Astrocyte (in vitro differentiated cells and primary cell): ENCODE measurements around the gene COPRS. TPM values are rescaled to one million over a fixed set of nuclear protein-coding genes. Genes with fewer than 3 reads are reported as not detected.
"Not testable (repeated sequence)": the region's sequence is repeated elsewhere in the genome, so short reads cannot be mapped to it uniquely, and the experiment has no call there.

ENCODE experiments used
- DNase-seq: peaks from one replicate; pipeline ENCODE4 v3.0.0-alpha.2; 2010; ENCODE audit warnings: low read depth
- FAIRE-seq: peaks from 2 replicates; lab custom pipeline; 2011; peaks lifted over from hg19 to GRCh38; lab: Jason Lieb, UNC
- H2AFZ ChIP-seq: 2 replicates; pipeline ENCODE4 v1.6.0; 2012; ENCODE audit warnings: low read depth, low read length, inconsistent platforms
- H3K27ac ChIP-seq: 2 replicates; pipeline ENCODE4 v1.5.1; 2011; ENCODE audit warnings: low read depth, low read length, inconsistent platforms
- H3K27me3 ChIP-seq: 2 replicates; pipeline ENCODE4 v1.6.0; 2011; ENCODE audit warnings: low read length, inconsistent platforms; ENCODE audit not compliant: insufficient read depth
- H3K36me3 ChIP-seq: 2 replicates; pipeline ENCODE4 v1.5.1; 2011; ENCODE audit warnings: low read length, inconsistent platforms; ENCODE audit not compliant: insufficient read depth
- H3K4me1 ChIP-seq: 2 replicates; pipeline ENCODE4 v1.5.1; 2011; ENCODE audit warnings: low read length, inconsistent platforms; ENCODE audit not compliant: insufficient read depth
- H3K4me2 ChIP-seq: 2 replicates; pipeline ENCODE4 v1.6.0; 2012; ENCODE audit warnings: low read length, inconsistent platforms
- H3K4me3 ChIP-seq: 2 replicates; pipeline ENCODE4 v1.5.1; 2011; ENCODE audit warnings: low read depth, mild to moderate bottlenecking, low read length, inconsistent platforms; ENCODE audit not compliant: insufficient read depth
- H3K79me2 ChIP-seq: 2 replicates; pipeline ENCODE4 v1.6.0; 2012; ENCODE audit warnings: mild to moderate bottlenecking, low read length, inconsistent platforms; ENCODE audit not compliant: insufficient read depth
- H3K9ac ChIP-seq: 2 replicates; pipeline ENCODE4 v1.6.0; 2012; ENCODE audit warnings: mild to moderate bottlenecking, low read length, inconsistent platforms
- H3K9me3 ChIP-seq: 2 replicates; pipeline ENCODE4 v1.5.1; 2012; ENCODE audit warnings: low read depth, mild to moderate bottlenecking, low read length, inconsistent platforms; ENCODE audit not compliant: insufficient read depth
- H4K20me1 ChIP-seq: 2 replicates; pipeline ENCODE4 v1.6.0; 2012; ENCODE audit warnings: low read length, inconsistent platforms; ENCODE audit not compliant: insufficient read depth
- H3K27ac Mint-ChIP-seq: one replicate; pipeline ENCODE4 v1.8.0; 2021; ENCODE audit warnings: mild to moderate bottlenecking, mixed read lengths; ENCODE audit not compliant: unreplicated experiment
- H3K27me3 Mint-ChIP-seq: one replicate; pipeline ENCODE4 v1.8.0; 2021; ENCODE audit warnings: low read depth, mixed read lengths; ENCODE audit not compliant: unreplicated experiment
- H3K36me3 Mint-ChIP-seq: one replicate; pipeline ENCODE4 v1.8.0; 2021; ENCODE audit warnings: low read depth, mixed read lengths; ENCODE audit not compliant: unreplicated experiment
- H3K4me1 Mint-ChIP-seq: one replicate; pipeline ENCODE4 v1.8.0; 2021; ENCODE audit warnings: low read depth, mixed read lengths; ENCODE audit not compliant: unreplicated experiment
- H3K4me3 Mint-ChIP-seq: one replicate; pipeline ENCODE4 v1.8.0; 2021; ENCODE audit warnings: mild to moderate bottlenecking, moderate library complexity, mixed read lengths; ENCODE audit not compliant: unreplicated experiment
- H3K9me3 Mint-ChIP-seq: one replicate; pipeline ENCODE4 v1.8.0; 2021; ENCODE audit warnings: mild to moderate bottlenecking, mixed read lengths; ENCODE audit not compliant: unreplicated experiment
- CTCF ChIP-seq: IDR thresholded peaks from 2 replicates; pipeline ENCODE4 v1.5.1; 2011; ENCODE audit warnings: low read depth, mild to moderate bottlenecking, inconsistent platforms, low read length, moderate library complexity; ENCODE audit not compliant: insufficient read depth
- EZH2 ChIP-seq: IDR thresholded peaks from 2 replicates; pipeline ENCODE4 v1.6.1; 2012; ENCODE audit warnings: mild to moderate bottlenecking, low read length, inconsistent platforms; ENCODE audit not compliant: insufficient read depth
- total RNA-seq: library from RNA; stranded (reverse); gene quantifications from 2 replicates; pipeline ENCODE4 v1.2.1, GENCODE V29; 2021

Gene COPRS
- total RNA-seq, 1 donor from 2014 or later = 27.8 TPM

- Histone ChIP-seq H3K79me2 (no peaks in the 10 kb centered on the region), H3K4me2 (no peak overlapping the region), H4K20me1 (no peaks in the 10 kb centered on the region), H3K27me3 (no peaks in the 10 kb centered on the region), H3K4me3 (no peak overlapping the region), H3K27ac (no peak overlapping the region), H3K36me3 (no peaks in the 10 kb centered on the region), H2AFZ (no peak overlapping the region), H3K4me1 (no peaks in the 10 kb centered on the region), H3K9ac (no peak overlapping the region), H3K9me3 (no peaks in the 10 kb centered on the region)
- no peaks in the 10 kb centered on the region for H3K36me3 Mint-ChIP-seq
- H3K27me3 Mint-ChIP-seq = peaks cover 2% of the 10 kb centered on the region
- H3K9me3 Mint-ChIP-seq = peaks cover 13% of the 10 kb centered on the region
- TF ChIP-seq CTCF (no peak), EZH2 (no peak)
- DNase-seq (no peak), FAIRE-seq (no peak)
- no peak overlapping the region for H3K4me3 Mint-ChIP-seq
- H3K27ac Mint-ChIP-seq = no peak overlapping the region
- no peaks in the 10 kb centered on the region for H3K4me1 Mint-ChIP-seq
Observed at GRCh38 chr17:31815212-31815730, 43.8 kb downstream of the COPRS start.

GRCh38 chr17:31811101-31811500 lies 47.9 kb downstream of the COPRS start:
- Histone ChIP-seq H3K27me3 (no peaks in the 10 kb centered on the region), H2AFZ (no peak overlapping the region), H3K79me2 (no peaks in the 10 kb centered on the region), H3K4me1 (no peaks in the 10 kb centered on the region), H4K20me1 (no peaks in the 10 kb centered on the region), H3K36me3 (no peaks in the 10 kb centered on the region), H3K9ac (no peak overlapping the region), H3K27ac (no peak overlapping the region), H3K4me3 (no peak overlapping the region), H3K4me2 (no peak overlapping the region), H3K9me3 (no peaks in the 10 kb centered on the region)
- no peak for FAIRE-seq
- H3K4me1 Mint-ChIP-seq = no peaks in the 10 kb centered on the region
- peak; percentile 34 for DNase-seq
- H3K36me3 Mint-ChIP-seq = no peaks in the 10 kb centered on the region
- peaks cover 16% of the 10 kb centered on the region for H3K9me3 Mint-ChIP-seq
- H3K27ac Mint-ChIP-seq = no peak overlapping the region
- peaks cover 2% of the 10 kb centered on the region for H3K27me3 Mint-ChIP-seq
- no peak overlapping the region for H3K4me3 Mint-ChIP-seq
- TF ChIP-seq EZH2 (no peak), CTCF (no peak)

GRCh38 chr17:31809876-31810275 lies 49.2 kb downstream of the COPRS start:
- not testable (repeated sequence) for H3K9me3 ChIP-seq, H3K27me3 ChIP-seq, DNase-seq, H3K4me1 Mint-ChIP-seq, H4K20me1 ChIP-seq, H3K36me3 Mint-ChIP-seq, H3K79me2 ChIP-seq, H3K4me2 ChIP-seq, H3K9ac ChIP-seq, H3K4me3 Mint-ChIP-seq, H3K27ac ChIP-seq, H3K36me3 ChIP-seq, H3K4me3 ChIP-seq, H2AFZ ChIP-seq, H3K27me3 Mint-ChIP-seq, FAIRE-seq, H3K4me1 ChIP-seq, H3K27ac Mint-ChIP-seq
- peaks cover 16% of the 10 kb centered on the region for H3K9me3 Mint-ChIP-seq
